IPS-11a (cell line): Measurements from ENCODE around the gene AP3B2.
A peak's percentile ranks its signal among the peaks of the same experiment; 100 is the strongest.
"Not testable (repeated sequence)": the region's sequence is repeated elsewhere in the genome, so short reads cannot be mapped to it uniquely, and the experiment has no call there.

Source experiments
- H3K4me3 ChIP-seq: one replicate; pipeline ENCODE4 v1.5.1; 2013; ENCODE audit warnings: low read depth, low read length, control low read depth

The AP3B2 gene

GRCh38 chr15:82709421-82710207, at the start of gene AP3B2:
AP3B2 (minus strand) TSS chr15:82709875; CDS start chr15:82709706, 169 bp downstream.
- peak within 1 kb of the TSS; percentile 58 for H3K4me3 ChIP-seq

- peak overlapping the region; percentile 94 for H3K4me3 ChIP-seq
Observed at GRCh38 chr15:82751308-82751707, 41.6 kb upstream of the AP3B2 start.

GRCh38 chr15:82750831-82751180, 41.1 kb upstream of the AP3B2 start:
- H3K4me3 ChIP-seq = peak overlapping the region; percentile 94

- H3K4me3 ChIP-seq = peak overlapping the region; percentile 94
Observed at GRCh38 chr15:82749951-82750830, 40.5 kb upstream of the AP3B2 start.

GRCh38 chr15:82748315-82748714, 38.6 kb upstream of the AP3B2 start:
- no peak overlapping the region for H3K4me3 ChIP-seq

GRCh38 chr15:82743810-82744209, 34.1 kb upstream of the AP3B2 start:
- H3K4me3 ChIP-seq = no peak overlapping the region

GRCh38 chr15:82742134-82742533, 32.5 kb upstream of the AP3B2 start:
- no peak overlapping the region for H3K4me3 ChIP-seq

- H3K4me3 ChIP-seq = no peak overlapping the region
Observed at GRCh38 chr15:82739086-82739485, 29.4 kb upstream of the AP3B2 start.

GRCh38 chr15:82737975-82738374, 28.3 kb upstream of the AP3B2 start:
- H3K4me3 ChIP-seq = no peak overlapping the region

- H3K4me3 ChIP-seq = no peak overlapping the region
Observed at GRCh38 chr15:82731527-82731926, 21.9 kb upstream of the AP3B2 start.

- H3K4me3 ChIP-seq = no peak overlapping the region
Observed at GRCh38 chr15:82730022-82730530, 20.4 kb upstream of the AP3B2 start.

- no peak overlapping the region for H3K4me3 ChIP-seq
Observed at GRCh38 chr15:82726816-82727215, 17.1 kb upstream of the AP3B2 start.

GRCh38 chr15:82715003-82715402, 5.3 kb upstream of the AP3B2 start:
- H3K4me3 ChIP-seq = no peak overlapping the region

GRCh38 chr15:82714016-82714415, 4.3 kb upstream of the AP3B2 start:
- H3K4me3 ChIP-seq = no peak overlapping the region

GRCh38 chr15:82712036-82712435, 2.4 kb upstream of the AP3B2 start:
- H3K4me3 ChIP-seq = no peak overlapping the region

- H3K4me3 ChIP-seq = no peak overlapping the region
Observed at GRCh38 chr15:82710926-82711490, 1.3 kb upstream of the AP3B2 start.

- H3K4me3 ChIP-seq = peak overlapping the region; percentile 58
Observed at GRCh38 chr15:82710208-82710555, 507 bp upstream of the AP3B2 start.

GRCh38 chr15:82709081-82709420, 624 bp downstream of the AP3B2 start:
- peak overlapping the region; percentile 58 for H3K4me3 ChIP-seq

- not testable (repeated sequence) for H3K4me3 ChIP-seq
Observed at GRCh38 chr15:82705856-82706255, 3.8 kb downstream of the AP3B2 start.

GRCh38 chr15:82699726-82700125, 9.9 kb downstream of the AP3B2 start:
- H3K4me3 ChIP-seq = no peak overlapping the region

GRCh38 chr15:82698711-82699345, 10.8 kb downstream of the AP3B2 start:
- H3K4me3 ChIP-seq = no peak overlapping the region
